Ascending aorta (tissue), 2 donors: ENCODE measurements around the gene RASD1. TPM values are rescaled to one million over a fixed set of nuclear protein-coding genes. Genes with fewer than 3 reads are reported as not detected.
A peak's percentile ranks its signal among the peaks of the same experiment; 100 is the strongest.

Source experiments
- DNase-seq, 2 donors: peaks; one replicate each; pipeline ENCODE4 v3.0.0-alpha.2; 2019; ENCODE audit warnings: low spot score in 2 of 2
- H3K27ac ChIP-seq, 2 donors: fragments of 200-600 bp; sonication (generic); one replicate each; pipeline ENCODE4 v1.5.1; 2016 to 2017; ENCODE audit warnings: mild to moderate bottlenecking in 1 of 2
- H3K27me3 ChIP-seq: fragments of 200-600 bp; sonication (generic); one replicate; pipeline ENCODE4 v1.5.1; 2017
- H3K36me3 ChIP-seq, 2 donors: fragments of 200-600 bp; sonication (generic); one replicate each; pipeline ENCODE4 v1.5.1; 2016
- H3K4me1 ChIP-seq, 2 donors: fragments of 200-600 bp; sonication (generic); one replicate each; pipeline ENCODE4 v1.5.1; 2016 to 2017; ENCODE audit warnings: mild to moderate bottlenecking in 1 of 2
- H3K4me3 ChIP-seq, 2 donors: fragments of 200-600 bp; sonication (generic); one replicate each; pipeline ENCODE4 v1.5.1; 2016 to 2017; ENCODE audit warnings: mild to moderate bottlenecking in 1 of 2
- H3K9me3 ChIP-seq, 2 donors: fragments of 200-600 bp; sonication (generic); one replicate each; pipeline ENCODE4 v1.5.1; 2016
- CTCF ChIP-seq, 3 experiments: fragments of 200-600 bp in 2 of 3; fragments of 450-650 bp in 1 of 3; sonication (generic) in 2 of 3; IDR thresholded peaks; one replicate each; pipeline ENCODE4 v1.5.1; 2016 to 2019; ENCODE audit warnings: antibody characterized with exemption in 3 of 3, mild to moderate bottlenecking in 1 of 3, moderate library complexity in 1 of 3
- intact Hi-C: fragments of 100-400 bp; cut with DNase I; formaldehyde crosslinking; loops from one replicate; pipeline ENCODE4 v1.15.1; 2023
- total RNA-seq: library from RNA; depleted of rRNA; stranded (reverse); fragments of >200 nt; gene quantifications from one replicate; pipeline ENCODE4 v1.1.0, GENCODE V29; 2016

Gene RASD1
- total RNA-seq, 1 donor from 2014 or later = 293 TPM

GRCh38 chr17:17480593-17481148 is 15.5 kb downstream of the RASD1 start:
- intact Hi-C loops = no loop called here
- H3K27me3 ChIP-seq = no peaks in the 10 kb centered on the region
- no peak for TF ChIP-seq CTCF (IDR thresholded peaks at IDR 0.05)
- peaks cover 10 to 11% of the 10 kb centered on the region in 2 donors for H3K4me1 ChIP-seq
- DNase-seq = no peak
- H3K4me3 ChIP-seq = no peak overlapping the region
- H3K27ac ChIP-seq = no peak overlapping the region
- no peaks in the 10 kb centered on the region for H3K9me3 ChIP-seq
- peaks cover 0 to 4% of the 10 kb centered on the region in 2 donors for H3K36me3 ChIP-seq

- Histone ChIP-seq H3K9me3 (no peaks in the 10 kb centered on the region), H3K4me3 (no peak overlapping the region), H3K27ac (no peak overlapping the region), H3K36me3 (peaks cover 0 to 4% of the 10 kb centered on the region in 2 donors), H3K27me3 (no peaks in the 10 kb centered on the region), H3K4me1 (peaks cover 10 to 11% of the 10 kb centered on the region in 2 donors)
- DNase-seq = no peak
- TF ChIP-seq CTCF (IDR thresholded peaks at IDR 0.05) = no peak
- intact Hi-C loops = loop anchor here (10.0 kb wide), 1 partner anchor 276 kb away; no protein-coding TSS in a partner anchor
These were observed 17.0 kb downstream of the RASD1 start for GRCh38 chr17:17479209-17479608.

GRCh38 chr17:17476865-17477467 is 19.2 kb downstream of the RASD1 start, which contains the start of gene MED9:
MED9 (plus strand) TSS chr17:17477000; CDS start chr17:17477042, 42 bp downstream.
- intact Hi-C loops = loop anchor here (1.0 to 10.0 kb wide), 3 partner anchors 19 to 278 kb away; partner anchors contain the start of genes PEMT and RASD1
- peak; percentile 66 to 95 for DNase-seq
- Histone ChIP-seq H3K4me3 (peak within 1 kb of the TSS; percentile 82 to 91), H3K4me1 (peaks cover 10 to 11% of the 10 kb centered on the region in 2 donors), H3K27me3 (no peaks in the 10 kb centered on the region), H3K9me3 (no peaks in the 10 kb centered on the region), H3K27ac (peak within 1 kb of the TSS; percentile 76 to 78), H3K36me3 (no peaks in the 10 kb centered on the region)
- TF ChIP-seq CTCF (IDR thresholded peaks at IDR 0.05) = no peak

GRCh38 chr17:17474341-17474740 is 21.9 kb downstream of the RASD1 start:
- peaks cover 10 to 11% of the 10 kb centered on the region in 2 donors for H3K4me1 ChIP-seq
- H3K27ac ChIP-seq = no peak overlapping the region
- no peak for TF ChIP-seq CTCF (IDR thresholded peaks at IDR 0.05)
- no peaks in the 10 kb centered on the region for H3K9me3 ChIP-seq
- no peaks in the 10 kb centered on the region for H3K27me3 ChIP-seq
- no peak for DNase-seq
- H3K4me3 ChIP-seq = no peak overlapping the region
- no peaks in the 10 kb centered on the region for H3K36me3 ChIP-seq
- intact Hi-C loops = loop anchor here (10.0 kb wide), 1 partner anchor 280 kb away; no protein-coding TSS in a partner anchor

- no peak for DNase-seq
- Histone ChIP-seq H3K27me3 (no peaks in the 10 kb centered on the region), H3K4me3 (no peak overlapping the region), H3K36me3 (no peaks in the 10 kb centered on the region), H3K27ac (no peak overlapping the region), H3K9me3 (no peaks in the 10 kb centered on the region), H3K4me1 (peaks cover 3 to 4% of the 10 kb centered on the region in 2 donors)
- no peak for TF ChIP-seq CTCF (IDR thresholded peaks at IDR 0.05)
- intact Hi-C loops = loop anchor here (10.0 kb wide), 1 partner anchor 282 kb away; no protein-coding TSS in a partner anchor
These were observed 23.8 kb downstream of the RASD1 start for GRCh38 chr17:17472333-17472920.
